SK-N-SH (cell line): Measurements from ENCODE around the gene TM2D1.

Experiments
- CHD2 ChIP-seq: fragments of 150-350 bp; IDR thresholded peaks from 2 replicates; pipeline ENCODE4 v1.6.1; 2018; ENCODE audit warnings: low read length; ENCODE audit not compliant: partially characterized antibody
- CTCF ChIP-seq: fragments of 200-600 bp; sonication (generic); IDR thresholded peaks from 2 replicates; pipeline ENCODE4 v1.6.1; 2017; ENCODE audit warnings: antibody characterized with exemption, mild to moderate bottlenecking, moderate library complexity
- EP300 ChIP-seq, 2 experiments: IDR thresholded peaks; 2 replicates each; pipeline versions ENCODE4 v1.4.0 to v1.6.1; 2012; ENCODE audit warnings: borderline replicate concordance in 1 of 2, low read depth in 1 of 2, low read length in 1 of 2
- JUND ChIP-seq: IDR thresholded peaks from 2 replicates; pipeline ENCODE4 v1.4.0; 2012
- POLR2AphosphoS5 ChIP-seq: IDR thresholded peaks from 2 replicates; pipeline ENCODE4 v1.6.1; 2012; ENCODE audit warnings: low read depth, low read length
- SIN3A ChIP-seq: IDR thresholded peaks from 2 replicates; pipeline ENCODE4 v1.6.1; 2012; ENCODE audit warnings: low read depth, mild to moderate bottlenecking, low read length, moderate library complexity, borderline replicate concordance
- TF ChIP-seq, protein P1 (sequence below): IDR thresholded peaks from 2 replicates; pipeline ENCODE4 v1.4.0; 2012; ENCODE audit warnings: low read depth

DNA sequence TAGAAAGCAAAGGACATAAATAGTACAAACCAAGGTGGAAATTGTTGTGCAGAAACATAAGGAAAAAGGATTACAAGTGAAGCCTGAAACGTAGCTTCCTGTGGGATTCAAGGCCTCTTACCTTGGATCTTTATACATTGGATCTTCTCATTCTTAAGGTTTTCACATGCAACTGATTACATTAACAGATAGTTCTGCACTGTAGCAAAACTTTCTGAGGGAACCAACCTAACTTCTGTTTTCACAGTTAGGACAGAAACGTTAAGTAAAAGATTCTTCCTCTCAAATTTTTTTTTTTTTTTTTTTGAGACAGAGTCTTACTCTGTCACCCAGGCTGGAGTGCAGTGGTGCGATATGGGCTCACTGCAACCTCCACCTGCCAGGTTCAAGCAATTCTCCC, 7.8 kb upstream of the TM2D1 start:
- TF ChIP-seq, protein P1, sequence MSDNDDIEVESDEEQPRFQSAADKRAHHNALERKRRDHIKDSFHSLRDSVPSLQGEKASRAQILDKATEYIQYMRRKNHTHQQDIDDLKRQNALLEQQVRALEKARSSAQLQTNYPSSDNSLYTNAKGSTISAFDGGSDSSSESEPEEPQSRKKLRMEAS, result no peak
- TF ChIP-seq POLR2AphosphoS5 (no peak), CHD2 (no peak), JUND (no peak), EP300 (IDR thresholded peaks at IDR 0.05; ENCODE audit: borderline replicate concordance in 1 of 2, low read depth in 1 of 2, low read length in 1 of 2) (no peak), CTCF (no peak), SIN3A (no peak)
